ENCODE results near the gene PLPP7.

DNA sequence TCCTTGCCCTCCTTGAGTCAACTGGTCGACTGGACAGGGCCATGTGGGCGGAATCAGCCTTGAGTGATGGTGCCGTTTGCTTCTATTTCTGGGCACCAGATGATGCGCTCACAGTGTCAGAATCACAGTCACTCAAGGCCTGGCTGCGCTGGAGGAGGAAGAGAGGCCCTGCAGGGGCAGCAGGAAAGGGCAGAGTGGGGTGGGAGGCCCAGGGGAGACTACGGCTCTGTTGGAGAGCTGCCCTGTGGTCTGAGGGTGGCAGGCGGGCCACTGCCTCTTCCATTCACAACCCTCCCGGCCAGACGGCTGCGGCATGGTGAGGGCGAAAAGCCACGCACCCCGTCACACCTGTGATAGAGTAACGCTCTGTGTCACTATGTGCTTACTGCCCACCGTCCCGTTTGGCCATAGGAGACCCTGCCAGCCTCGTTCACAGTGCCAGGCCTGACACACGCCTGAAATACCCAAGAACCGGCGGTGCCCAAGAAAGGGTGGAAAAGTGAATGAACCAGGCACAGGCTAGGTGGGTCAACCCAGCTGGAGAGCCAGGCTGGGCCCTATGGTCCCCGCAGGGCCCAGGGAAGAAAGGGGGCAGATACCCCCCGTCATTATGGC lies 9.9 kb downstream of the PLPP7 start:
- TF ChIP-seq SIN3A (IDR thresholded peaks at IDR 0.05; ENCODE audit: borderline replicate concordance, insufficient read depth, low read length) (no peak), POLR2AphosphoS5 (IDR thresholded peaks at IDR 0.05; ENCODE audit: low read depth, low read length) (no peak), TAF1 (IDR thresholded peaks at IDR 0.05; ENCODE audit: borderline replicate concordance, insufficient read depth, low read length) (no peak), FOXP2 (optimal IDR thresholded peaks at IDR 0.05; ENCODE audit: borderline replicate concordance, extremely low read depth, extremely low read length, insufficient read depth) (no peak)
- TF ChIP-seq, protein P1, sequence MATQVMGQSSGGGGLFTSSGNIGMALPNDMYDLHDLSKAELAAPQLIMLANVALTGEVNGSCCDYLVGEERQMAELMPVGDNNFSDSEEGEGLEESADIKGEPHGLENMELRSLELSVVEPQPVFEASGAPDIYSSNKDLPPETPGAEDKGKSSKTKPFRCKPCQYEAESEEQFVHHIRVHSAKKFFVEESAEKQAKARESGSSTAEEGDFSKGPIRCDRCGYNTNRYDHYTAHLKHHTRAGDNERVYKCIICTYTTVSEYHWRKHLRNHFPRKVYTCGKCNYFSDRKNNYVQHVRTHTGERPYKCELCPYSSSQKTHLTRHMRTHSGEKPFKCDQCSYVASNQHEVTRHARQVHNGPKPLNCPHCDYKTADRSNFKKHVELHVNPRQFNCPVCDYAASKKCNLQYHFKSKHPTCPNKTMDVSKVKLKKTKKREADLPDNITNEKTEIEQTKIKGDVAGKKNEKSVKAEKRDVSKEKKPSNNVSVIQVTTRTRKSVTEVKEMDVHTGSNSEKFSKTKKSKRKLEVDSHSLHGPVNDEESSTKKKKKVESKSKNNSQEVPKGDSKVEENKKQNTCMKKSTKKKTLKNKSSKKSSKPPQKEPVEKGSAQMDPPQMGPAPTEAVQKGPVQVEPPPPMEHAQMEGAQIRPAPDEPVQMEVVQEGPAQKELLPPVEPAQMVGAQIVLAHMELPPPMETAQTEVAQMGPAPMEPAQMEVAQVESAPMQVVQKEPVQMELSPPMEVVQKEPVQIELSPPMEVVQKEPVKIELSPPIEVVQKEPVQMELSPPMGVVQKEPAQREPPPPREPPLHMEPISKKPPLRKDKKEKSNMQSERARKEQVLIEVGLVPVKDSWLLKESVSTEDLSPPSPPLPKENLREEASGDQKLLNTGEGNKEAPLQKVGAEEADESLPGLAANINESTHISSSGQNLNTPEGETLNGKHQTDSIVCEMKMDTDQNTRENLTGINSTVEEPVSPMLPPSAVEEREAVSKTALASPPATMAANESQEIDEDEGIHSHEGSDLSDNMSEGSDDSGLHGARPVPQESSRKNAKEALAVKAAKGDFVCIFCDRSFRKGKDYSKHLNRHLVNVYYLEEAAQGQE (IDR thresholded peaks at IDR 0.05; ENCODE audit: insufficient read depth in 1 of 2, low read depth in 2 of 2, low read length in 2 of 2) = no peak

Measured in PFSK-1 (cell line).